ENCODE measurements around the gene TTYH2. TPM values are rescaled to one million over a fixed set of nuclear protein-coding genes. Genes with fewer than 3 reads are reported as not detected.

TTYH2 gene
- total and polyA plus RNA-seq, 2 experiments from 2014 or later, result 1.4 to 3.9 TPM

DNA sequence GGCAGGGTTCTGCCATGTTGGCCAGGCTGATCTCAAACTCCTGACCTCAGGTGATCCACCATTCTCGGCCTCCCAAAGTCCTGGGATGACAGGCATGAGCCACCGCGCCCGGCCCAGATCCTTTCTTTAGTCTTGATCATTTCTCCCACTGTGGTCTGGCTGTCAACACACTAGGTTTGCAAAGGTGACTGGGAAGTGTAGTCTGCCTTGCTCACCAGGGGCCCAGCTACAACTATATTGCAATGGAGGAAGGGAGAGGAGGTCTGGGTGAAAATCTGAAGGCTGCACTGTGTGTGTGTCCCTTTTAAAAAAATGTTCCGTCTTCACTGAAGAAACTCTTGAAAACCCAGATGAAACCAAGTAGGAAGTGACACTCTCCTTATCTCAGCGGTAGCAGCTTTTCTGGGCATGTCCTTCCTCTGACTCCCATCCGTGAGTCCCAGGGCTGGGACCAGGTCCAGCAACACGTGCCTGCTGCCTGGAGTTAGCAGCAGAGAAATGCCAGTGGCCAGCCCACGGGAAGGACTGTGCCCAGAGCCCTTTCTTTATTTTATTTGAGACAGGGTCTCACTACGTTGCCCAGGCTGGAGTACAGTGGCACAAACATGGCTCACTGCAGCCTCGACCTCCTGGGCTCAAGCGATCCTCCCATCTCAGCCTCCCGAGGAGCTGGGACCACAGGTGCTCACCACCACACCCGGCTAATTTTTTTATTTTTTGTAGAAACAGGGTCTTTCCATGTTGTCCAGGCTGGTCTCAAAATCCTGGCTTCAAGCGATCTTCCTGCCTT lies 94.8 kb downstream of the TTYH2 start (continued):
- TF ChIP-seq, protein P1, sequence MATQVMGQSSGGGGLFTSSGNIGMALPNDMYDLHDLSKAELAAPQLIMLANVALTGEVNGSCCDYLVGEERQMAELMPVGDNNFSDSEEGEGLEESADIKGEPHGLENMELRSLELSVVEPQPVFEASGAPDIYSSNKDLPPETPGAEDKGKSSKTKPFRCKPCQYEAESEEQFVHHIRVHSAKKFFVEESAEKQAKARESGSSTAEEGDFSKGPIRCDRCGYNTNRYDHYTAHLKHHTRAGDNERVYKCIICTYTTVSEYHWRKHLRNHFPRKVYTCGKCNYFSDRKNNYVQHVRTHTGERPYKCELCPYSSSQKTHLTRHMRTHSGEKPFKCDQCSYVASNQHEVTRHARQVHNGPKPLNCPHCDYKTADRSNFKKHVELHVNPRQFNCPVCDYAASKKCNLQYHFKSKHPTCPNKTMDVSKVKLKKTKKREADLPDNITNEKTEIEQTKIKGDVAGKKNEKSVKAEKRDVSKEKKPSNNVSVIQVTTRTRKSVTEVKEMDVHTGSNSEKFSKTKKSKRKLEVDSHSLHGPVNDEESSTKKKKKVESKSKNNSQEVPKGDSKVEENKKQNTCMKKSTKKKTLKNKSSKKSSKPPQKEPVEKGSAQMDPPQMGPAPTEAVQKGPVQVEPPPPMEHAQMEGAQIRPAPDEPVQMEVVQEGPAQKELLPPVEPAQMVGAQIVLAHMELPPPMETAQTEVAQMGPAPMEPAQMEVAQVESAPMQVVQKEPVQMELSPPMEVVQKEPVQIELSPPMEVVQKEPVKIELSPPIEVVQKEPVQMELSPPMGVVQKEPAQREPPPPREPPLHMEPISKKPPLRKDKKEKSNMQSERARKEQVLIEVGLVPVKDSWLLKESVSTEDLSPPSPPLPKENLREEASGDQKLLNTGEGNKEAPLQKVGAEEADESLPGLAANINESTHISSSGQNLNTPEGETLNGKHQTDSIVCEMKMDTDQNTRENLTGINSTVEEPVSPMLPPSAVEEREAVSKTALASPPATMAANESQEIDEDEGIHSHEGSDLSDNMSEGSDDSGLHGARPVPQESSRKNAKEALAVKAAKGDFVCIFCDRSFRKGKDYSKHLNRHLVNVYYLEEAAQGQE (IDR thresholded peaks at IDR 0.05; ENCODE audit: unreplicated experiment), result no peak
- TF ChIP-seq, protein P2, sequence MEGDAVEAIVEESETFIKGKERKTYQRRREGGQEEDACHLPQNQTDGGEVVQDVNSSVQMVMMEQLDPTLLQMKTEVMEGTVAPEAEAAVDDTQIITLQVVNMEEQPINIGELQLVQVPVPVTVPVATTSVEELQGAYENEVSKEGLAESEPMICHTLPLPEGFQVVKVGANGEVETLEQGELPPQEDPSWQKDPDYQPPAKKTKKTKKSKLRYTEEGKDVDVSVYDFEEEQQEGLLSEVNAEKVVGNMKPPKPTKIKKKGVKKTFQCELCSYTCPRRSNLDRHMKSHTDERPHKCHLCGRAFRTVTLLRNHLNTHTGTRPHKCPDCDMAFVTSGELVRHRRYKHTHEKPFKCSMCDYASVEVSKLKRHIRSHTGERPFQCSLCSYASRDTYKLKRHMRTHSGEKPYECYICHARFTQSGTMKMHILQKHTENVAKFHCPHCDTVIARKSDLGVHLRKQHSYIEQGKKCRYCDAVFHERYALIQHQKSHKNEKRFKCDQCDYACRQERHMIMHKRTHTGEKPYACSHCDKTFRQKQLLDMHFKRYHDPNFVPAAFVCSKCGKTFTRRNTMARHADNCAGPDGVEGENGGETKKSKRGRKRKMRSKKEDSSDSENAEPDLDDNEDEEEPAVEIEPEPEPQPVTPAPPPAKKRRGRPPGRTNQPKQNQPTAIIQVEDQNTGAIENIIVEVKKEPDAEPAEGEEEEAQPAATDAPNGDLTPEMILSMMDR (conservative IDR thresholded peaks at IDR 0.05; ENCODE audit: low read depth in 2 of 2), result no peak
- no peak for TF ChIP-seq NANOG (IDR thresholded peaks at IDR 0.05; ENCODE audit: borderline replicate concordance)

DNA sequence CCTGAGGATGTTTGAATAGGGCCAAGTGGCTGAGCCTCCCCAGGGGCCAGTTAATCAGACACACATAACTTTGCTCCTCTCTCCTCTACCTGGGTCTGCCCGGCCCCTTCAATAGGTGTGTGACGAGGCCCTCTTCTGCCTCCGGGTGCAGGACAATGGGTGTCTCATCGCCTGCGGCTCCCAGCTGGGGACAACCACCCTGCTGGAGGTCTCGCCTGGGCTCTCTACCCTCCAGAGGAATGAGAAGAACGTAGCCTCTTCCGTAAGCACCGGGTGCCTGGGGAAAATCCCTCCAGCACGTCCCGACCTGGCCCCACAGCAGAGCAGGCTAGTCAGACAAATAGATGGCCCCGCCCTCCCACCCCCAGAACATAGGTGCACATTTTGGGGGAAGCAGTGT lies 96.5 kb downstream of the TTYH2 start:
- Mint-ChIP-seq H3K27ac (no peak overlapping the region), H3K4me3 (no peak overlapping the region), H3K4me1 (peaks cover 4% of the 10 kb centered on the region; the same call in 2 of the 3 replicates), H3K27me3 (ENCODE audit: insufficient read depth, low read depth, poor library complexity) (peaks cover 6% of the 10 kb centered on the region), H3K9me3 (peaks cover 13% of the 10 kb centered on the region; the same call in 2 of the 3 replicates), H3K36me3 (ENCODE audit: low read depth) (no peaks in the 10 kb centered on the region)
- Histone ChIP-seq H3K4me1 (ENCODE audit: insufficient read depth) (no peaks in the 10 kb centered on the region; the same call in 1 of the 2 replicates), H3K79me2 (replicated peaks; ENCODE audit: insufficient read depth) (no peaks in the 10 kb centered on the region), H4K20me1 (replicated peaks; ENCODE audit: insufficient read depth) (no peaks in the 10 kb centered on the region), H3K27me3 (ENCODE audit: insufficient read depth) (no peaks in the 10 kb centered on the region), H3K36me3 (ENCODE audit: insufficient read depth) (no peaks in the 10 kb centered on the region), H3F3A (replicated peaks; ENCODE audit: low read depth) (no peaks in the 10 kb centered on the region), H3K4me2 (no peak overlapping the region), H2AFZ (no peak overlapping the region), H3K9me2 (ENCODE audit: insufficient read depth) (no peaks in the 10 kb centered on the region), H3K27ac (ENCODE audit: low read depth) (no peak overlapping the region), H3K4me3 (no peak overlapping the region)
- ATAC-seq, result no peak; the same call in 2 of the 3 replicates
- DNase-seq (ENCODE audit: low spot score), result no peak
- TF ChIP-seq STAT1 (IDR thresholded peaks at IDR 0.05; ENCODE audit: unreplicated experiment), result no peak
- TF ChIP-seq EZH2phosphoT487 (IDR thresholded peaks at IDR 0.05; ENCODE audit: unreplicated experiment), result no peak
- no peak for TF ChIP-seq ZNF114 (CRISPR knock-in tag; IDR thresholded peaks at IDR 0.05)
- TF ChIP-seq NANOG (IDR thresholded peaks at IDR 0.05; ENCODE audit: borderline replicate concordance), result no peak
- TF ChIP-seq, protein P2 (conservative IDR thresholded peaks at IDR 0.05; ENCODE audit: low read depth in 2 of 2), result no peak
- TF ChIP-seq, protein P3, sequence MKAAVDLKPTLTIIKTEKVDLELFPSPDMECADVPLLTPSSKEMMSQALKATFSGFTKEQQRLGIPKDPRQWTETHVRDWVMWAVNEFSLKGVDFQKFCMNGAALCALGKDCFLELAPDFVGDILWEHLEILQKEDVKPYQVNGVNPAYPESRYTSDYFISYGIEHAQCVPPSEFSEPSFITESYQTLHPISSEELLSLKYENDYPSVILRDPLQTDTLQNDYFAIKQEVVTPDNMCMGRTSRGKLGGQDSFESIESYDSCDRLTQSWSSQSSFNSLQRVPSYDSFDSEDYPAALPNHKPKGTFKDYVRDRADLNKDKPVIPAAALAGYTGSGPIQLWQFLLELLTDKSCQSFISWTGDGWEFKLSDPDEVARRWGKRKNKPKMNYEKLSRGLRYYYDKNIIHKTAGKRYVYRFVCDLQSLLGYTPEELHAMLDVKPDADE (IDR thresholded peaks at IDR 0.05), result no peak
- no peak for TF ChIP-seq JUNB (IDR thresholded peaks at IDR 0.05; ENCODE audit: unreplicated experiment)
- no peak for TF ChIP-seq EZH2 (IDR thresholded peaks at IDR 0.05; ENCODE audit: low read depth, unreplicated experiment)
